HFF-Myc (cell line): ENCODE results near the gene NXPH4.

Experiments
- DNase-seq: peaks from one replicate; pipeline ENCODE4 v3.0.0-alpha.2; 2011; ENCODE audit warnings: low read depth; ENCODE audit errors: extremely low read depth
- H3K4me3 ChIP-seq: replicated peaks from 2 replicates; pipeline ENCODE4 v1.5.1; 2011; ENCODE audit warnings: low read depth, mild to moderate bottlenecking, control low read depth, low read length
- TF ChIP-seq, protein P1 (sequence below): IDR thresholded peaks from 2 replicates; pipeline ENCODE4 v1.5.1; 2012; ENCODE audit warnings: mild to moderate bottlenecking, low read depth, low read length, control low read depth; ENCODE audit errors: missing control alignments

The NXPH4 gene

DNA sequence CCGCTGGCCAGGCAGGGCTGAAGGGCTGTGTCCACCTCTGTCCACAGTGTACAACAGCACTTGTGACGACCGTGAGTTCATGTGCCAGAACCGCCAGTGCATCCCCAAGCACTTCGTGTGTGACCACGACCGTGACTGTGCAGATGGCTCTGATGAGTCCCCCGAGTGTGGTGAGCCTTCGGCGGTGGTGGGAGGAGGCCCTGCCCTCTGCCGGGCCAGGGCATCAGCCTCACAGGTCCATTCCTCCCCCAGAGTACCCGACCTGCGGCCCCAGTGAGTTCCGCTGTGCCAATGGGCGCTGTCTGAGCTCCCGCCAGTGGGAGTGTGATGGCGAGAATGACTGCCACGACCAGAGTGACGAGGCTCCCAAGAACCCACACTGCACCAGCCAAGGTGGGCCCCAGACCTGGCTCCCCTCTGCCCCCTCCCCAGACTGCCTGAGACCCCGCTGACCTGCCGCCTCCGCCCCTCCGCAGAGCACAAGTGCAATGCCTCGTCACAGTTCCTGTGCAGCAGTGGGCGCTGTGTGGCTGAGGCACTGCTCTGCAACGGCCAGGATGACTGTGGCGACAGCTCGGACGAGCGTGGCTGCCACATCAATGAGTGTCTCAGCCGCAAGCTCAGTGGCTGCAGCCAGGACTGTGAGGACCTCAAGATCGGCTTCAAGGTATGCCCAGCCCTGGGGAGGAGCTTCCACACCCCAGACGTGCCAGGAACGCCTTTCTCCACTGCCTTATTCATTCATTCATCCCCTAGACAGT lies 20.8 kb upstream of the NXPH4 start:
- H3K4me3 ChIP-seq, result no peak overlapping the region
- TF ChIP-seq, protein P1, sequence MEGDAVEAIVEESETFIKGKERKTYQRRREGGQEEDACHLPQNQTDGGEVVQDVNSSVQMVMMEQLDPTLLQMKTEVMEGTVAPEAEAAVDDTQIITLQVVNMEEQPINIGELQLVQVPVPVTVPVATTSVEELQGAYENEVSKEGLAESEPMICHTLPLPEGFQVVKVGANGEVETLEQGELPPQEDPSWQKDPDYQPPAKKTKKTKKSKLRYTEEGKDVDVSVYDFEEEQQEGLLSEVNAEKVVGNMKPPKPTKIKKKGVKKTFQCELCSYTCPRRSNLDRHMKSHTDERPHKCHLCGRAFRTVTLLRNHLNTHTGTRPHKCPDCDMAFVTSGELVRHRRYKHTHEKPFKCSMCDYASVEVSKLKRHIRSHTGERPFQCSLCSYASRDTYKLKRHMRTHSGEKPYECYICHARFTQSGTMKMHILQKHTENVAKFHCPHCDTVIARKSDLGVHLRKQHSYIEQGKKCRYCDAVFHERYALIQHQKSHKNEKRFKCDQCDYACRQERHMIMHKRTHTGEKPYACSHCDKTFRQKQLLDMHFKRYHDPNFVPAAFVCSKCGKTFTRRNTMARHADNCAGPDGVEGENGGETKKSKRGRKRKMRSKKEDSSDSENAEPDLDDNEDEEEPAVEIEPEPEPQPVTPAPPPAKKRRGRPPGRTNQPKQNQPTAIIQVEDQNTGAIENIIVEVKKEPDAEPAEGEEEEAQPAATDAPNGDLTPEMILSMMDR, result no peak
- no peak for DNase-seq

DNA sequence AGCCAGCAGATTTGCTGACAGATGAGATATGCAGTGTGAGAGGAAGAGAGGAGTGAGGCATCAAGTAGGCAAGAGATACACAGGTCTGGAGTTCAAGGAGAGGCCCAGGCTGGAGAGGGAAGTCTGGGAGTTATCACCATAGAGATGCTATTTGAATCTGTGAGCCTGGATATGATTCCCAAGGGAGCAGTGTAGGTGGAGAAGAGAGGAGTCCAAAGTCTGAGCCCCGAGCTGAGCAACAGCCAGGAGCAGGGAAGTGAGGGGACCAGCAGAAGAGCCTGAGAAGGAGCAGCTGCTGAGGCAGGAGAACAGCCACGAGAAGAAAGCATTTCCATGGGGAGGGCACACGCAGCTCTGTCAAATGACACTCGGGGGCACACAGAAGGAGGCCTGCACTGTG lies 20.2 kb upstream of the NXPH4 start:
- DNase-seq, result no peak
- no peak overlapping the region for H3K4me3 ChIP-seq
- TF ChIP-seq, protein P1, result no peak

DNA sequence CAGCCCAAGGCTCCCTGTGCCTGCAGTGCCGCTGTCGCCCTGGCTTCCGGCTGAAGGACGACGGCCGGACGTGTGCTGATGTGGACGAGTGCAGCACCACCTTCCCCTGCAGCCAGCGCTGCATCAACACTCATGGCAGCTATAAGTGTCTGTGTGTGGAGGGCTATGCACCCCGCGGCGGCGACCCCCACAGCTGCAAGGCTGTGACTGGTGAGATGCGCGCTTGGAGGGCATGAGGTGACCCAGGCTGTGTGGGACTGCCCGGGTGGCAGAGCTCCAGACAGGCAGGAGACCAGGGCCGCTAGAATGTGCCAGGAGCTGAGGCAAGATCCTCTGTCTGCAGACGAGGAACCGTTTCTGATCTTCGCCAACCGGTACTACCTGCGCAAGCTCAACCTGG lies 19.6 kb upstream of the NXPH4 start:
- H3K4me3 ChIP-seq, result no peak overlapping the region
- TF ChIP-seq, protein P1, result no peak
- no peak for DNase-seq

DNA sequence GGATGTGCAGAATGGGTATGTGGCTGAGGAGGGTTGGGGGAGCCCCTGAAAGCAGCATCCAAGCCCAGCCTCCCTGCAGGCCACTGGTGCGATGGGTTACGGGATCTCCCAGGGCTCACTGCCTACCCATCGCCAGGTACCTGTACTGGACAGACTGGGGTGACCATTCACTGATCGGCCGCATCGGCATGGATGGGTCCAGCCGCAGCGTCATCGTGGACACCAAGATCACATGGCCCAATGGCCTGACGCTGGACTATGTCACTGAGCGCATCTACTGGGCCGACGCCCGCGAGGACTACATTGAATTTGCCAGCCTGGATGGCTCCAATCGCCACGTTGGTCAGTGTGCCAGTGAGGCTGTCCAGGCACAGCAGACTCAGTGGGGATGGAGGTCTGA lies 18.3 kb upstream of the NXPH4 start:
- H3K4me3 ChIP-seq, result no peak overlapping the region
- no peak for DNase-seq
- TF ChIP-seq, protein P1, result no peak

DNA sequence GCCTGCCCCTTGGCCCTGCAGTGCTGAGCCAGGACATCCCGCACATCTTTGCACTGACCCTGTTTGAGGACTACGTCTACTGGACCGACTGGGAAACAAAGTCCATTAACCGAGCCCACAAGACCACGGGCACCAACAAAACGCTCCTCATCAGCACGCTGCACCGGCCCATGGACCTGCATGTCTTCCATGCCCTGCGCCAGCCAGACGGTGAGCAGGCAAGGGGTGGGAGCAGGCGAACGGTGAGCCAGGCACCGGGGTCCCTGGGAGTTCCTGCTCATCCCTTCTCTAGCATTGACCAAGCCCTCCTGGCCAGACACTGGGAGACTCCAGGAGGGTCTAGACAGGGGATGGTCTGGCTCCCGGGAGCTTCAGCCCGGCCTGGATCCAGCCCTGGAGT lies 17.4 kb upstream of the NXPH4 start:
- TF ChIP-seq, protein P1, result no peak
- DNase-seq, result no peak
- no peak overlapping the region for H3K4me3 ChIP-seq

DNA sequence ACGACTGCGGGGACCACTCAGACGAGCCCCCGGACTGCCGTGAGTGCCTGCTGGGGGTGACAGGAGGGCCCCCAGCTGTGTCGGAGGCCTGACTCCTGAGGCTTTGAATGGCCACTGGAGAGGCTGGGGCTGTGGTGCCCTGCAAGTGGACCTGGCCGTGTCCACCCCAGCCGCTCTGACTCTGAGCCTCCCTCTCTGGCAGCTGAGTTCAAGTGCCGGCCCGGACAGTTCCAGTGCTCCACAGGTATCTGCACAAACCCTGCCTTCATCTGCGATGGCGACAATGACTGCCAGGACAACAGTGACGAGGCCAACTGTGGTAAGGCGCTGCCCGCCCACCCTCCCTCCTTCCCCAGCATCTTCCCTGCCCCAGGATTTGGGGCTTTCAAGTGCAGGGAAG lies 16.1 kb upstream of the NXPH4 start:
- H3K4me3 ChIP-seq, result no peak overlapping the region
- no peak for DNase-seq
- TF ChIP-seq, protein P1, result no peak

DNA sequence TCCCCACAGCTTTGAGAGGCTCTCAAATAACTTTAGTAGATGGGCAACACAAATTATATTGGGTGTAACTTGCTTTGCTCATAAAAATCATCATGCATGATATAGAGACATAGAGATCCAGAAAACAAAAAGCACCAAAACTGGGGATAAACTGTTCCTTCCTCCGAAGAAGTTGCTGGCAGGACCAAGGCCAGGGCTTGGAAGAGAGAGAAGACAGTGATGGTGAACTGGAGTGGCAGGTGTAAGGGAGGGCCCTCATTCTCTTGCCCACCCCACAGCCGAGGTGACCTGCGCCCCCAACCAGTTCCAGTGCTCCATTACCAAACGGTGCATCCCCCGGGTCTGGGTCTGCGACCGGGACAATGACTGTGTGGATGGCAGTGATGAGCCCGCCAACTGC lies 15.4 kb upstream of the NXPH4 start:
- TF ChIP-seq, protein P1, result no peak
- DNase-seq, result no peak
- no peak overlapping the region for H3K4me3 ChIP-seq
